OCI-LY1 (cell line): ENCODE measurements around the gene LRRC8D.

Experiments
- H2AFZ ChIP-seq: fragments of 200-600 bp; sonication (generic), shearing (Covaris generic); 2 replicates; pipeline ENCODE4 v1.6.0; 2014; ENCODE audit warnings: antibody characterized with exemption, mild to moderate bottlenecking, low read length
- H3F3A ChIP-seq: fragments of 200-600 bp; sonication (generic), shearing (Covaris generic); 2 replicates; pipeline ENCODE4 v1.6.0; 2014; ENCODE audit warnings: mild to moderate bottlenecking, antibody characterized with exemption, low read length, moderate library complexity; ENCODE audit not compliant: insufficient read depth
- H3K27ac ChIP-seq: fragments of 200-600 bp; sonication (generic); 2 replicates; pipeline ENCODE4 v1.5.1; 2014; ENCODE audit warnings: low read length, mixed run types, mild to moderate bottlenecking, low read depth; ENCODE audit not compliant: poor library complexity, severe bottlenecking
- H3K27me3 ChIP-seq: fragments of 200-600 bp; sonication (generic); 2 replicates; pipeline ENCODE4 v1.6.0; 2014; ENCODE audit warnings: antibody characterized with exemption, mild to moderate bottlenecking, low read length, moderate library complexity; ENCODE audit not compliant: insufficient read depth
- H3K36me3 ChIP-seq: fragments of 200-600 bp; sonication (generic); 2 replicates; pipeline ENCODE4 v1.6.1; 2014; ENCODE audit warnings: mild to moderate bottlenecking, antibody characterized with exemption, low read length, moderate library complexity, mixed read lengths; ENCODE audit not compliant: insufficient read depth
- H3K4me1 ChIP-seq: fragments of 200-600 bp; sonication (generic); 2 replicates; pipeline ENCODE4 v1.5.1; 2014; ENCODE audit warnings: mild to moderate bottlenecking, low read length, moderate library complexity; ENCODE audit not compliant: insufficient read depth, severe bottlenecking
- H3K4me2 ChIP-seq: fragments of 200-600 bp; sonication (generic), shearing (Covaris generic); 2 replicates; pipeline ENCODE4 v1.6.1; 2014; ENCODE audit warnings: low read length
- H3K4me3 ChIP-seq: fragments of 200-600 bp; sonication (generic); 2 replicates; pipeline ENCODE4 v1.5.1; 2014; ENCODE audit warnings: low read length, low read depth, mild to moderate bottlenecking, mixed read lengths; ENCODE audit not compliant: poor library complexity, severe bottlenecking
- H3K79me2 ChIP-seq: fragments of 200-600 bp; shearing (Covaris generic); 2 replicates; pipeline ENCODE4 v1.6.1; 2016; ENCODE audit warnings: mixed run types, low read length, mixed read lengths; ENCODE audit not compliant: insufficient read depth
- H3K9ac ChIP-seq: fragments of 200-600 bp; sonication (generic), shearing (Covaris generic); 2 replicates; pipeline ENCODE4 v1.6.1; 2014; ENCODE audit warnings: mild to moderate bottlenecking, low read length, mixed read lengths
- H3K9me2 ChIP-seq: fragments of 200-600 bp; sonication (generic), shearing (Covaris generic); 2 replicates; pipeline ENCODE4 v1.6.1; 2014; ENCODE audit warnings: low read depth, mild to moderate bottlenecking, low read length, mixed read lengths
- H3K9me3 ChIP-seq: fragments of 200-600 bp; shearing (Covaris generic); 2 replicates; pipeline ENCODE4 v1.6.1; 2014; ENCODE audit warnings: low read length, mixed read lengths
- H4K20me1 ChIP-seq: fragments of 200-600 bp; sonication (generic), shearing (Covaris generic); 2 replicates; pipeline ENCODE4 v1.6.0; 2016; ENCODE audit warnings: mild to moderate bottlenecking, low read length; ENCODE audit not compliant: insufficient read depth
- EZH2 ChIP-seq: fragments of 200-600 bp; sonication (generic), shearing (Covaris generic); IDR thresholded peaks from 2 replicates; pipeline ENCODE4 v1.8.0; 2017; ENCODE audit warnings: borderline replicate concordance, mixed run types, mild to moderate bottlenecking, antibody characterized with exemption, low read length, moderate library complexity, mixed read lengths
- TF ChIP-seq, protein P1 (sequence below): fragments of 200-600 bp; sonication (generic), shearing (Covaris generic); IDR thresholded peaks from 2 replicates; pipeline ENCODE4 v1.5.1; 2017; ENCODE audit warnings: mild to moderate bottlenecking, antibody characterized with exemption, low read length, moderate library complexity, mixed read lengths

LRRC8D gene

DNA sequence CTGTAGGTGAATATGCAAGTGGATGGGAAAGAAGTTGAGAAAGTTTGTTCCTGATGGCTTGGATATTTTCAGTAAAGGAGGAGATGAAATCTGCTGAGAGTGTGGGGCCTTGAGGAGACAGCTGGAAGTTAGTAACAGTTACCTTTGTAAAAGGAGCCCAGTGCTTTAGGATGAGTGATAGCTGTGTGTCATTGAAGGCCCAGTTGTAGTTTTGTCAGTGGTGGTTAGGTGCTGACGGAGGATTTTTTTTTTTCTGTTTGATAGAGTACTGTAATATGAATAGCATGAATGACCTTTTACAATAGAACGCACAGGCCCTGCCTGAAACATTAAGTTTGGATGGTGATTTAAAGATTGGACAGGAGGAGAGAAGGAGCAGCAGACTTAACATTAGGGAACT is 33.3 kb downstream of the LRRC8D start:
- no peaks in the 10 kb centered on the region for H3K27me3 ChIP-seq
- no peak overlapping the region for H3K4me3 ChIP-seq
- H3K36me3 ChIP-seq, result peaks cover 38% of the 10 kb centered on the region
- no peaks in the 10 kb centered on the region for H4K20me1 ChIP-seq
- peak overlapping the region; percentile 57; the same call in 1 of the 2 replicates for H3K4me2 ChIP-seq
- no peak for TF ChIP-seq EZH2
- TF ChIP-seq, protein P1, sequence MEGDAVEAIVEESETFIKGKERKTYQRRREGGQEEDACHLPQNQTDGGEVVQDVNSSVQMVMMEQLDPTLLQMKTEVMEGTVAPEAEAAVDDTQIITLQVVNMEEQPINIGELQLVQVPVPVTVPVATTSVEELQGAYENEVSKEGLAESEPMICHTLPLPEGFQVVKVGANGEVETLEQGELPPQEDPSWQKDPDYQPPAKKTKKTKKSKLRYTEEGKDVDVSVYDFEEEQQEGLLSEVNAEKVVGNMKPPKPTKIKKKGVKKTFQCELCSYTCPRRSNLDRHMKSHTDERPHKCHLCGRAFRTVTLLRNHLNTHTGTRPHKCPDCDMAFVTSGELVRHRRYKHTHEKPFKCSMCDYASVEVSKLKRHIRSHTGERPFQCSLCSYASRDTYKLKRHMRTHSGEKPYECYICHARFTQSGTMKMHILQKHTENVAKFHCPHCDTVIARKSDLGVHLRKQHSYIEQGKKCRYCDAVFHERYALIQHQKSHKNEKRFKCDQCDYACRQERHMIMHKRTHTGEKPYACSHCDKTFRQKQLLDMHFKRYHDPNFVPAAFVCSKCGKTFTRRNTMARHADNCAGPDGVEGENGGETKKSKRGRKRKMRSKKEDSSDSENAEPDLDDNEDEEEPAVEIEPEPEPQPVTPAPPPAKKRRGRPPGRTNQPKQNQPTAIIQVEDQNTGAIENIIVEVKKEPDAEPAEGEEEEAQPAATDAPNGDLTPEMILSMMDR, result no peak
- peaks cover 41% of the 10 kb centered on the region for H3K4me1 ChIP-seq
- peaks cover 49% of the 10 kb centered on the region for H3K79me2 ChIP-seq
- no peak overlapping the region for H3K9ac ChIP-seq
- H3K9me2 ChIP-seq, result no peaks in the 10 kb centered on the region
- H3F3A ChIP-seq, result no peaks in the 10 kb centered on the region
- H3K27ac ChIP-seq, result peak overlapping the region; percentile 61
- no peak overlapping the region for H2AFZ ChIP-seq
- no peaks in the 10 kb centered on the region for H3K9me3 ChIP-seq

DNA sequence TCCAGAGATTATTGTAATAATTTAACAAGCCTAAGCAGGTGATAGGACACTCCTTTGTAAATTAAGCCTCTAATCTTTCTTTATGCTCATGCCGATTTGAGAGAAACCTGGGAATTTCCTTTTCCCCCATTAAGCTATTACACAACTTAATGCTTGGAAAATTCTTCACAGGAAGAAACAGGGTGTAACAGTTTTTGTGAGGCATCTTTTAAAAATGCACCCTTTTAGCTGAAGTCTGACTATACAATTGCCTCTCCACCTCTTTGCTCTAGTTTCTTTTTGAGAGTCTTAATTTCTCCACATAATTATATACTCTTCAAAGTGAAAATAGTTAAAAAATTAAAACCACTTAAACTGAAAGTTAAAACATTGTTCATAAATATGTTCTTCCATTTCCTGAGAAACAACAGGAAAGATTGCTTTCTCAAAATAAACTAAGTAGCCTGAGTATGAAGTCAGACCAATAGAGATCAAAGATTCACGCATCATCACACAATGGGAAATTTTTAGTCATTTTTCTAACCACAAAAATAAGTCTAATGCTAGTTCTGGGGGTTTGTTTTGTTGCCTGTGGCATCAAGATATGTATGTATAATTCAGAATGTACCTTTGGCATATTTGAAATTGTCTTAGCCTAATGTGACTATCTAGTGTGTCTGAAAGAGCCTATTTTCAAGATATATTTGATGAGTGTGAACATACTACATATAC is 34.7 kb downstream of the LRRC8D start:
- peak overlapping the region; percentile 57 for H3K4me2 ChIP-seq
- no peaks in the 10 kb centered on the region for H3F3A ChIP-seq
- peaks cover 37% of the 10 kb centered on the region for H3K79me2 ChIP-seq
- peaks cover 39% of the 10 kb centered on the region for H3K36me3 ChIP-seq
- peak overlapping the region; percentile 23 for H3K4me3 ChIP-seq
- H4K20me1 ChIP-seq, result no peaks in the 10 kb centered on the region
- H3K9ac ChIP-seq, result peak overlapping the region; percentile 39; the same call in 1 of the 2 replicates
- no peak overlapping the region for H2AFZ ChIP-seq
- H3K9me3 ChIP-seq, result no peaks in the 10 kb centered on the region
- peak overlapping the region; percentile 61 for H3K27ac ChIP-seq
- H3K9me2 ChIP-seq, result no peaks in the 10 kb centered on the region
- TF ChIP-seq, protein P1, result no peak
- no peak for TF ChIP-seq EZH2
- H3K27me3 ChIP-seq, result no peaks in the 10 kb centered on the region
- H3K4me1 ChIP-seq, result peaks cover 41% of the 10 kb centered on the region

DNA sequence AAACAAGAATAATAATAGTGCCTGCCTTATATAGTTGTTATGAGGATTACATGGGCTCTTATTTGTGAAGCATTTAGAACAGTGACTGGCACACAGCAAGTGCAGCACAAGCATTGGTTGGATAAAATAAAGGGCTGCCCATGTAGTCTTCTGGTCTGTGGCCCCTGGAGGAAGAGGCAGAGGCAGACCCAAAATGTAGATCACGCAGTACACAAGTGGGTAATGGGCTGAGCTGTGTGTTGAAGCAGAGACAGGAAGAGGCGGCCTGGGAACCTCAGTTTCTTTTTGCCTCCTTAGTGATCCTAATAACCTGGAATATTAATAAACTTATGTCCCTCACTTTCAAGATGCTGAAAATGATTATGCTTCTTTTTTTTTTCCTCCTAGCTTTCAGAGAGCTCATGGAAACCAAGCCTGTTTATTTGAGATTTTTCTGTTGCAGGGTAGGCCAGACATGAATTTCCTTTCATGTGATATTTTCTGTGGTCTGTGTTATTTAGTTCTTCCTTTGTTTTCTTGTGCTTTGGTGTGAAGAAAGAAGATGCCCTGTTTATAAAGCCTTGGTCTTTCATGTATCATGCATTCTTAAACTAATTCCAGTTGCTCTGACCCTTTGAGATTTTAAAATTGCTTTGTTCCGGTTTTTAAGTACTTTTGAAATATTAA is 42.5 kb downstream of the LRRC8D start:
- Histone ChIP-seq H3K27ac (peak overlapping the region; percentile 86), H3K36me3 (peaks cover 50% of the 10 kb centered on the region), H3K9me3 (no peaks in the 10 kb centered on the region), H3K9me2 (no peaks in the 10 kb centered on the region), H3K79me2 (peaks cover 47% of the 10 kb centered on the region), H3K4me1 (peaks cover 37% of the 10 kb centered on the region), H2AFZ (no peak overlapping the region), H3K4me2 (peak overlapping the region; percentile 39), H3K9ac (peak overlapping the region; percentile 11; the same call in 1 of the 2 replicates), H3K27me3 (no peaks in the 10 kb centered on the region), H4K20me1 (no peaks in the 10 kb centered on the region), H3K4me3 (peak overlapping the region; percentile 17), H3F3A (no peaks in the 10 kb centered on the region)
- TF ChIP-seq, protein P1, result no peak
- no peak for TF ChIP-seq EZH2
